ENCODE measurements around the gene BFSP1.

The BFSP1 gene

GRCh38 chr20:17513939-17514338 lies 17.2 kb downstream of the BFSP1 start:
- Histone ChIP-seq H3K4me3 (ENCODE audit: low read depth, low read length) (no peak overlapping the region), H3K4me1 (no peaks in the 10 kb centered on the region), H3K36me3 (no peaks in the 10 kb centered on the region), H3K9me3 (no peaks in the 10 kb centered on the region), H3K27me3 (no peaks in the 10 kb centered on the region)
- TF ChIP-seq CTCF (IDR thresholded peaks at IDR 0.05; ENCODE audit: low read depth, low read length), result no peak
- no peak for DNase-seq

- Histone ChIP-seq H3K4me1 (no peaks in the 10 kb centered on the region), H3K9me3 (no peaks in the 10 kb centered on the region), H3K36me3 (no peaks in the 10 kb centered on the region), H3K27me3 (no peaks in the 10 kb centered on the region), H3K4me3 (ENCODE audit: low read depth, low read length) (no peak overlapping the region)
- no peak for DNase-seq
- TF ChIP-seq CTCF (IDR thresholded peaks at IDR 0.05; ENCODE audit: low read depth, low read length), result no peak
Observed at GRCh38 chr20:17511401-17511800, 19.8 kb downstream of the BFSP1 start.

GRCh38 chr20:17510548-17510947 lies 20.6 kb downstream of the BFSP1 start:
- H3K4me3 ChIP-seq (ENCODE audit: low read depth, low read length), result no peak overlapping the region
- H3K9me3 ChIP-seq, result no peaks in the 10 kb centered on the region
- no peaks in the 10 kb centered on the region for H3K27me3 ChIP-seq
- TF ChIP-seq CTCF (IDR thresholded peaks at IDR 0.05; ENCODE audit: low read depth, low read length), result no peak
- no peaks in the 10 kb centered on the region; the same call in 1 of the 2 replicates for H3K4me1 ChIP-seq
- no peaks in the 10 kb centered on the region for H3K36me3 ChIP-seq
- no peak for DNase-seq

GRCh38 chr20:17508756-17509155 lies 22.4 kb downstream of the BFSP1 start:
- no peaks in the 10 kb centered on the region for H3K9me3 ChIP-seq
- no peaks in the 10 kb centered on the region for H3K36me3 ChIP-seq
- no peak overlapping the region for H3K4me3 ChIP-seq (ENCODE audit: low read depth, low read length)
- no peaks in the 10 kb centered on the region for H3K27me3 ChIP-seq
- H3K4me1 ChIP-seq, result no peaks in the 10 kb centered on the region; the same call in 1 of the 2 replicates
- TF ChIP-seq CTCF (IDR thresholded peaks at IDR 0.05; ENCODE audit: low read depth, low read length), result no peak
- DNase-seq, result no peak

- DNase-seq, result no peak
- no peaks in the 10 kb centered on the region for H3K9me3 ChIP-seq
- TF ChIP-seq CTCF (IDR thresholded peaks at IDR 0.05; ENCODE audit: low read depth, low read length), result no peak
- no peak overlapping the region for H3K4me3 ChIP-seq (ENCODE audit: low read depth, low read length)
- H3K27me3 ChIP-seq, result no peaks in the 10 kb centered on the region; the same call in 1 of the 2 replicates
- H3K36me3 ChIP-seq, result no peaks in the 10 kb centered on the region
- H3K4me1 ChIP-seq, result no peaks in the 10 kb centered on the region; the same call in 1 of the 2 replicates
Observed at GRCh38 chr20:17507531-17507930, 23.6 kb downstream of the BFSP1 start.

- no peaks in the 10 kb centered on the region; the same call in 1 of the 2 replicates for H3K4me1 ChIP-seq
- H3K9me3 ChIP-seq, result no peaks in the 10 kb centered on the region
- TF ChIP-seq CTCF (IDR thresholded peaks at IDR 0.05; ENCODE audit: low read depth, low read length), result no peak
- DNase-seq, result no peak
- no peaks in the 10 kb centered on the region for H3K36me3 ChIP-seq
- H3K4me3 ChIP-seq (ENCODE audit: low read depth, low read length), result no peak overlapping the region
- no peaks in the 10 kb centered on the region; the same call in 1 of the 2 replicates for H3K27me3 ChIP-seq
Observed at GRCh38 chr20:17507032-17507431, 24.1 kb downstream of the BFSP1 start.
